GM19193 (cell line): ENCODE data around the gene PRICKLE2.

Experiments used
- POLR2A ChIP-seq: IDR thresholded peaks from 4 replicates; pipeline ENCODE4 v1.6.1; 2011; ENCODE audit not compliant: insufficient read depth, insufficient read length; ENCODE audit errors: extremely low read depth

Gene PRICKLE2

GRCh38 chr3:64150623-64151207 lies 74.6 kb downstream of the PRICKLE2 start:
- no peak for TF ChIP-seq POLR2A

- no peak for TF ChIP-seq POLR2A
These were observed 75.4 kb downstream of the PRICKLE2 start for GRCh38 chr3:64149886-64150285.

DNA sequence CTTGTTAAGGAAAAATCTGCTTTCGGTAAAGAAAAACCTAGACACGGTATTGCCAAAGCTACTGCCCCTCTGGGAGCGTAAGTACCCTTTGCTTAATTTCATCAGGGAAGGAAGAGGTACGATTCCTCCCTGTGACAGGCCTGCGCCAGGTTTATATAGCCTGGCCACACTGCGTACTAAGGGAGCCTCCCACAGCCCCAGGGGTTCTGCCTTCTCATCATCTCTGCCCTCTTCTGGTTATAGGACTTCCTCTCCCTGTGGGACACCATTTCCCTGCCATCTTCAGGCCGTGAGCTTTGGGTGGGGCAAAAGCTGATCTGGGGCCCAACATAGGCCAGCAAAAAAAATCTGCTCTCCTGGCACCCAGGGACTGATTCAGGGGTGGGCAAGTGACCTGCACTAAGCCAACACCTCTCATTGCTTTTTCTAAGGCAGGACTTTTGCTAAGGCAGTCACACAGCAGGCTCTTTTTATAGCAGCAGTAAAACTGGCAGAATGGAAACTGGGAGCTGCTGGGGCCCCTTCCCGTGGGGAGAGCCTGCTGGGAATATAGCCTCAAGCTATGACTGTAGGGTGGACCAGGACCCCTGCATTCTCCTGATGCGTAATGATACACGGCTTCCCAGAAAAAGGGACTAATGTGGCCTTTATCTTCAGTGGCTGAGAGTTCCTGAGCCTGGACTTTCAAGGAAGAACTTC lies 76.2 kb downstream of the PRICKLE2 start:
- no peak for TF ChIP-seq POLR2A

DNA sequence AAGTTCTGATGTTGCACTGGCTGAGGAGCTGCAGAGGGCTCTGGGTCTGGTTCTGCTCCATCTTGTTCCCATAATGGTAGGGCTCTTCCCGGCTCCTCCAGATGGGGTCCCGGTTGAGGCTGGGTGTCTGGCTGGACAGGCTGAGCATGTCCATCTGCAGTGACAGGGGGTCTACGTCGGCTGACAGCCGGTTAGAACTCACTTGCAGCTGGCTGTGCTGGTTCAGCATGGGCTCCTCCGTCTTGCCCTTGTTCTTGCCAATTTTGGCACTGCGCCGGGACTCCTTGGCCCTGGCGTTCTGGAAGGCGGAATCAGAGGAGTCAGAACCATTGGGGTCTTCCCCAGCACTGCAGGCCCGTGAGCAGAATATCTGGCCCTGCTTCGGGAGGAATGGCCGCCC lies 78.1 kb downstream of the PRICKLE2 start:
- TF ChIP-seq POLR2A, result no peak

GRCh38 chr3:64145438-64145837 lies 79.8 kb downstream of the PRICKLE2 start:
- TF ChIP-seq POLR2A, result no peak

GRCh38 chr3:64144241-64144900 lies 80.9 kb downstream of the PRICKLE2 start:
- TF ChIP-seq POLR2A, result no peak

GRCh38 chr3:64143409-64144130 lies 81.7 kb downstream of the PRICKLE2 start:
- TF ChIP-seq POLR2A, result no peak

GRCh38 chr3:64141476-64141875 lies 83.8 kb downstream of the PRICKLE2 start:
- no peak for TF ChIP-seq POLR2A

DNA sequence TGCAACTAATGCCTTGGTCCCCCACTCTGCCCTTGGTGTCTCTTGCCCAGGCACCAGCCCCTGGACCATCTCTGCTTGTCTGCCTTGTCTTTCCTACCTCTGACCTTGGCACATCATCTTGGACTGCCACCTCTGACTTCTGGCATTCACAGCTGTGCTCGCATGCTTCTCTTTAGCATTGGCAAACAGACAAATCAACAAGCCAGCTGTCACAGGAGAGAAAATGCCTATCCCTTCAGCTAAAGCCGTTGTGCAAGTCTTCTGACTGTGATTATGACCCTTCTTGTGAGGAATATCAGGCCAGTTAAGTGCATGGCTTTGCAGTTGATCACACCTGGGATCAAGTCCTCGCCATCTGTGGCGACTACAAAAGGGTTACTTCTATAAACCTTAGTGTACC lies 84.6 kb downstream of the PRICKLE2 start:
- no peak for TF ChIP-seq POLR2A

GRCh38 chr3:64138656-64139375 lies 86.5 kb downstream of the PRICKLE2 start:
- no peak for TF ChIP-seq POLR2A

GRCh38 chr3:64138046-64138445 lies 87.2 kb downstream of the PRICKLE2 start:
- no peak for TF ChIP-seq POLR2A

- TF ChIP-seq POLR2A, result no peak
These were observed 90.4 kb downstream of the PRICKLE2 start for GRCh38 chr3:64134882-64135281.

- TF ChIP-seq POLR2A, result no peak
These were observed 91.3 kb downstream of the PRICKLE2 start for GRCh38 chr3:64133987-64134386.

- no peak for TF ChIP-seq POLR2A
These were observed 92.0 kb downstream of the PRICKLE2 start for GRCh38 chr3:64133272-64133671.
